ENCODE data around the gene PTPRJ. TPM values are rescaled to one million over a fixed set of nuclear protein-coding genes. Genes with fewer than 3 reads are reported as not detected.

Gene PTPRJ
- total and polyA plus RNA-seq, 2 of the 4 experiments (the other 2 are of a cell fraction), result 5.6 to 14.9 TPM

GRCh38 chr11:48123934-48124755 is 143.8 kb downstream of the PTPRJ start:
- Histone ChIP-seq H3K4me3 (ENCODE audit: insufficient read depth, low read depth, low read length) (no peak overlapping the region), H3K36me3 (ENCODE audit: control insufficient read depth, insufficient read depth, low read length) (peaks cover 28% of the 10 kb centered on the region), H2AK9ac (replicated peaks; ENCODE audit: low read depth, low read length, poor library complexity) (no peak overlapping the region), H2BK20ac (ENCODE audit: low read depth, low read length) (no peak overlapping the region), H3K56ac (ENCODE audit: extremely low read depth, insufficient read depth, low read length) (no peak overlapping the region), H4K20me1 (ENCODE audit: insufficient read depth, low read length) (no peaks in the 10 kb centered on the region), H2AK5ac (ENCODE audit: low read depth, low read length) (no peak overlapping the region), H3K4me1 (ENCODE audit: control insufficient read depth, insufficient read depth, low read length) (no peaks in the 10 kb centered on the region), H3K79me1 (ENCODE audit: low read depth in 1 of 2, low read length in 2 of 2) (peaks cover 9 to 13% of the 10 kb centered on the region in 2 experiments; a peak in 2 of 4 replicates), H2BK5ac (ENCODE audit: low read depth, low read length, poor library complexity, severe bottlenecking) (no peak overlapping the region), H3K23ac (ENCODE audit: low read depth, low read length) (no peak overlapping the region), H3K9me1 (ENCODE audit: insufficient read depth, low read length) (peaks cover 23% of the 10 kb centered on the region), H3K27me3 (ENCODE audit: control insufficient read depth, insufficient read depth, low read length) (no peaks in the 10 kb centered on the region), H3K9me3 (ENCODE audit: control insufficient read depth, insufficient read depth, low read length) (no peaks in the 10 kb centered on the region), H3K9ac (ENCODE audit: low read depth, low read length) (no peak overlapping the region), H3K18ac (ENCODE audit: low read depth, low read length) (no peak overlapping the region), H2BK120ac (ENCODE audit: low read depth, low read length) (no peak overlapping the region), H2AFZ (replicated peaks; ENCODE audit: low read length, poor library complexity) (no peak overlapping the region), H2BK15ac (ENCODE audit: low read depth, low read length) (no peak overlapping the region), H3K14ac (replicated peaks; ENCODE audit: low read depth, low read length) (no peak overlapping the region), H4K91ac (ENCODE audit: insufficient read depth, low read depth, low read length) (no peak overlapping the region), H3K4me2 (ENCODE audit: low read depth, low read length) (no peak overlapping the region), H3K27ac (ENCODE audit: insufficient read depth, low read length) (no peak overlapping the region), H4K8ac (ENCODE audit: low read depth in 2 of 2, low read length in 2 of 2) (no peak overlapping the region), H3K4ac (ENCODE audit: low read depth, low read length) (no peak overlapping the region), H4K5ac (ENCODE audit: low read depth, low read length) (no peak overlapping the region)
- dilution Hi-C loops (cut with HindIII; ENCODE audit: low sequenced_read_pairs, unreplicated experiment), result no loop called here
- POLR2A ChIA-PET (ENCODE audit: unreplicated experiment), result no interaction called here
- BruUV-seq (replicated peaks), result no TSS peak
- TF ChIP-seq RFX5 (IDR thresholded peaks at IDR 0.05; ENCODE audit: low read depth, low read length) (no peak), MAZ (IDR thresholded peaks at IDR 0.05; ENCODE audit: borderline replicate concordance, low read depth, low read length) (no peak)
- in situ Hi-C loops (cut with MboI; ENCODE audit: low sequenced_read_pairs), result no loop called here
- CTCF ChIA-PET, result no interaction called here
- 20% methylated on average over 1 of the region's 6 CpGs; no CpG with 5 or more reads in 1 of the 2 experiments for WGBS, 2 experiments (ENCODE audit: extremely low coverage in 2 of 2, insufficient read length in 1 of 2)
- intact Hi-C loops (cut with micrococcal nuclease), result no loop called here
- DNase-seq (no peak), ATAC-seq (ENCODE audit: low read depth) (no peak)
